NCI-H524 (cell line): ENCODE results near the gene GALNT10.

Experiments used
- DNase-seq, 2 experiments: peaks; one replicate each; lab custom pipeline; 2025; lab: John Stamatoyannopoulos, UW

The GALNT10 gene

DNA sequence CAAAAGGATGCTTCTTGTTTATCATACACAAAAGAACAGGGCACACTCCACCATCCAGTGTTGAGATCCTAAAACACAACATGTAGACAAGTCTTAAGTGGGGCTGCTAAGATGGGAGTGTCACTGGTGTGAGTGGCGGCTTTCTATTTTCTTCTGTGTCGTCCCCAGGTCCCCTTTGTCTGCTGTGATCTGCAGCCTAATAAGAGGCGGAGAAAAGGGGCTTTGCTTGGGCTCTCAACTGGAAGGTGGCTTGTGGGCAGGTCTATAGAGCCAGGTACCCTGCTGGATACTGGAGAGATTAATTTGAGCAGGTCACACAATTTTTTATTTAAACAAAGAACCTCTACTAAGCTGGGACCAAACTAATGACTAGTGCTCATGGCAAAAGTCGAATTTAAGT lies 129.2 kb downstream of the GALNT10 start:
- DNase-seq, result no peak

DNA sequence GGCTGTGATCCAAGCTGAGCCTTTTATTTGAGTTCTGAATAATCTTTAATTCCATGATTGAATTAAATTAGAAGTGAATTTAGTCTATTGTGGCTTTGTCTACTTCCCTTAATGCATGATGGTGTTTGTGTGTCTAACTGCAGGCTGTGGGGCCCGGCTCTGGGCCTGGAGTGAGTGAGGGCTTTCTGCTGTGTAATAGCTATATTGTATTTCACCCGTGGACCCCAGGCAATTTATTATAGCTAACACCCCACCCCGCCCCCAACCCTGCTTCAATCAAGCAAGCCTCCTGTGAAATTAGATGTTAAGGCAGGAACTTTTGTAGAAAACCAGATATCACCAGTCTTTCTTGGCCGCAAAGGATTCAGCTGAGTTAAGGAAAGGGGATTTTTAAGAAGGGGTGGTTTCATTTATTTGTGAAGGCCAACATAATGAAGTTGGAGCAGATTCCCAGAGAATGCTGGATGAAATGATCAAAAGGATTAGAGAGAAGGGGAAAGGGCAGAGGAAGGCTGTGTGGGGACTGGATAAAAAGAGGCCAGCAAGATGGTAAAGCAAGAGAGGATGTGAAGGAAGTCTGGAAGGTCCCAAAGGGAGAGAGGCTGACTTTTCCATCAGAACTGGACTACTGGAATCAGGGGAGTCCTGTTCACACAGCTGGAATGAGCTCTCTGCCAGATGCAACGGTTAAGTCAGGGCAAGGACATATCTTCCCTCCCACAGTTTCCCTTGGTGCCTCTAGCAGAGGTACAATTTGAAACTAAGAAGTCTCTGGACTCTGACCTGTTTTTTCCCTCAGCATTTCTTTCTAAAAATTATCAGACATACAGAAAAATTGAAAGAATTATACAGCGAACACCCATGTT lies 129.9 kb downstream of the GALNT10 start:
- DNase-seq, result no peak

GRCh38 chr5:154321546-154321945 lies 131.0 kb downstream of the GALNT10 start:
- DNase-seq, result no peak

GRCh38 chr5:154324033-154324432 lies 133.5 kb downstream of the GALNT10 start:
- DNase-seq, result no peak

- no peak for DNase-seq
Measured at GRCh38 chr5:154325566-154325965, 135.0 kb downstream of the GALNT10 start.

DNA sequence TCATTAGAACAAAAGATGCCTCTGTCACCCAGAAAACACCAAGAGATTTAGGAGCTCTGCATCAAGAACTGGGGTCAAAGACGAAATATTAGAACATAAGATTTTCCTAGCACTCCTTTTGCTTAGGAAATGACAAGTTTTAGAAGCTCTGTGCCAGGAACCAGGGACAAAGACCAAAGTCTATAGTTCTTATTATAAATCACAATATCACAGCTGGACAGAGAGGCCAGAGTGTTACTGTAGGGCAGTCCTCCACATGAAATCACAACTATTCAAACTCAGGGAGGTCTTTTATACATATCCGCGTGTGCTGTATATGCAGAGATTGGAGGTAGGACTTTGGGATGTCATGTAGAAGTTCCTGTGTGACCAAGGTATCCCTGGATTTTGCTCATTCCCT lies 138.5 kb downstream of the GALNT10 start:
- no peak for DNase-seq

DNA sequence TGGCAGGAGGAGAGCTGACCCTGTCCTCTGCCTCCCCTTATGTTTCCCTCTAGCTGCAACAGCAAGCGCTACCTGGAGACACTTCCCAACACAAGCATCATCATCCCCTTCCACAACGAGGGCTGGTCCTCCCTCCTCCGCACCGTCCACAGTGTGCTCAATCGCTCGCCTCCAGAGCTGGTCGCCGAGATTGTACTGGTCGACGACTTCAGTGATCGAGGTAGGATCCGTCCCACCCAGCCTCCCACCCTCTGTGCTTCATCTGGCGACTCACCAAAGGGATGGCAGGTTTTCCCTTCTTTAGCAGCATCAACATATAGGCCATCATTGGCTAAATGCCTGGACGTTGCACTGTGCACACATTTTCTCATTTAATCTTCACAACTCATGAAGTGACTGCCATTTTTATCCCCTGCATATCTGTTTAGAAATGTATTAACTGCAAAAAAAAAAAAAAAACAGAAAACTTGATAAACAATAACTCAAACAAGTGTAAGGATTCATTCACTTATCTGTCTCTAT lies 139.0 kb downstream of the GALNT10 start:
- DNase-seq, result no peak

DNA sequence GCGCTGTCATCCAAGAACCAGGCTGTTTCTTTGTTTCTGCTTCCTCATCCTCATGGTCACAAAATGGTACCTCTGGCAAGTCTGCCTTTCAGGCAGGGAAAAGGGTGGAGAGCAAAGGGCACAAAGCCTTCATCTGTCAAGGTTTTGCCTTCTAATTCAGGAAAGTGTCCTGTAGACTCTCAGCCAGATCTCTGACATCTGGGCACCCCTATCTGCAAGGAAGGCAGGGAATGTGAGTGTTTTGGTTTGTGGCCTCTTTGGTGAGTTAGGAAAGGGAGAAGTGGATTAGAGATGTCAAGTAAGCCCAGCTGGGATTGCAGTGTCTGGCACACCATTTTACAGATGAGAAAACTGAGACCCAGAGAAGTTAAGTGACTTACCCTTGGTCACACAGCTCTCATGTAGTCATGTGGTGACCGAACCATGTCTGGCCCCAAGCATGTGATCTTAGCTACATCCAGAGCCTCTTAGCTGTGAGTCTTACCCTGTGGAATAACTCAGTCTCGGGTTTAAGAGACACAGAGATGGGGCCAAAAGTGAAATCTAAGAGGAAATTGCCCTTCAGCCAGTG lies 139.6 kb downstream of the GALNT10 start:
- DNase-seq, result no peak

- DNase-seq, result no peak
Measured at GRCh38 chr5:154331232-154331631, 140.7 kb downstream of the GALNT10 start.

DNA sequence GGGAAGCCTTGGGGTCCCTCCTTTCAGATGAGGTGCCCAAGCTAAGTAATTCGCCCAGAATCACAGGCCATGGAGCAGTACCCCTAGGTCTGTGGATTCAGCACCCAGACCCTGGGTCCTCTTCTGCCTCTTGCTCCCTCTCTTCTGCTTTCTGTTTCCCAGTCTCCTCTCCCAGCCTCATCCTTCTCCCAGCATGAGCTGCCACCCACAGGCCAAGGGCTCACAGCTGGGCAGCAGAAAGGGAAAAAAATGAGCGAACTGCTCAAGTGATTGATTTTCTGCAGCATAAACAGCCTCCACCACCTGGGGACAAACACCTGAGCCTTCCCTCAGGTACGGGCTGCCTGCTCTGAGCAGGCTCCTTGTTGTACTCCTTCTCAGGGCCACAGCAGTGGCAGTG lies 141.4 kb downstream of the GALNT10 start:
- no peak for DNase-seq

GRCh38 chr5:154332451-154332850 lies 141.9 kb downstream of the GALNT10 start:
- no peak for DNase-seq

DNA sequence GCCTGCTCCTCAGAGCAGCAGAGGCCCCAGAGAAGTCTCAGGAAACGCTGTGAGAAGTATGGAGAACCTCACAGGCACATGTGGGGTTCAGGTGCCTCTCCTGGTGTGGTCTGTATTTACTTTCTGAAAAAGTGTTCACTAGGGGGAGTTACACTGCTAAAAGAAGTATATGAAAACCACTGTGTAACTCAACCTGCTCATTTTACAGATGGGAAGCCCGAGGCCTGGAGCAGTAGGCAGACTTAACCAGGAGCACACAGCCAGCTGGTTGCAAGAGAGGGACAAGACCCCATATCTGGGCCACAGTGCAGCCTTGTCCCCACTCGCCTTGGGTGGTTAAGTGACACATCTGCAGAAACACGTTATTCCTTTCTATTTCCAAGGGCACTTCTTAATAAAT lies 142.5 kb downstream of the GALNT10 start:
- DNase-seq, result no peak

- DNase-seq, result no peak
Measured at GRCh38 chr5:154334406-154335064, 144.0 kb downstream of the GALNT10 start.

- DNase-seq, result no peak
Measured at GRCh38 chr5:154335065-154335448, 144.5 kb downstream of the GALNT10 start.

DNA sequence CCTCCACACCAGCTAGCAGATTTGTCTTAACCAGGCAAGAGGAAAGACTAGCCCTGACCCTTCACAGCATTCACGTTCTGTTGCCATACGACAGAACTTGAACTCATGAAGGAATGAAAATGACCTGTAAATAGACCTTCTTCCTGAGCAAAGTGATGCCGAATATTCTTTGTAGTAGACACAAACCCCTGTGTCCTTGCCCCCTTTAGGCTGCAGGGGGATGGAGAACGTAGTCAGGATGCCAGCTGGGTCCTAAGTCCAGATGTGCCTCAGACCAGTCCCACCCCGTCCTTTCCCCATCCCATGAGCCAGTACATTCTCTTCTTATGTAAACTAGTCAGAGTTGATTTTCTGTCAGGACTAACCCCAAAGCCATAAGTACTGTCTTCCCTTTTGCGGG lies 151.1 kb downstream of the GALNT10 start:
- DNase-seq, result no peak

DNA sequence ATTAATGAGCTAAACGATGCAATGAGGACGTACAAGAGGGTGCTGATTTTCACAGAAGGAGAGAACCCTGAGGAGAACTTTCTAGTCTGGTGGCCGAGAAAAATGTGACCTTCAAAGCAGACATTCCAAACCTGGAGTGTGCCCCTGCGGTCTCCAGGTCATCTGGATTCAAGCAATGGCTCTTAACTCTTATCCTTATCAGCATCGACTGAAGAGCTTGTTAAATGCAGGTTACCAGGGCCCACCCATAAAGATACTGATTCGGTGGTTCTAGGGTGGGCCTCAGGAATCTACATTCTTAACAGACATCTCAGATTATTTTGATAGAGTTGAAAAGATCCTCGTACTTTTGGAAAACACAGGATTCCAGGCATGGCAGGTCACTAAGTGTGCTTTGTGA lies 151.7 kb downstream of the GALNT10 start:
- DNase-seq, result no peak

DNA sequence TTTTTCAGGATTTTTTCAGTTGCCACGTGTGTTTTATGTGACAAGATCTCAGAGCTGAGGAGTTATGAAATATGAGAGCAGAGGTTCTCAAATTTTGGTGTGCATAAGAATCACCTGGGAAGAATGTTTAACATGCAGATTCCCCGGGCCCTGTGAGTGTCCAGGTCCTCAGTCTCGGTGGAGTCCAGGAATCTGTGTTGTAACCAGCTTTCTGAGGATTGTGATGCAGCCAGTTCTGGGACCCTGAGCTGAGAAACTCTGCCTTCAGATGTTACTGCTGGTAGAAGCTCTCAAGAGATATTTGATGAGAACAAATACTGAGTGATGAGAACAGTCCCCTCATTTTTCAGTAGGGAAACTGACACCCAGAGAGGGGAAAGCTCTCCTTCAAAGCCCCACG lies 152.4 kb downstream of the GALNT10 start:
- DNase-seq, result no peak

DNA sequence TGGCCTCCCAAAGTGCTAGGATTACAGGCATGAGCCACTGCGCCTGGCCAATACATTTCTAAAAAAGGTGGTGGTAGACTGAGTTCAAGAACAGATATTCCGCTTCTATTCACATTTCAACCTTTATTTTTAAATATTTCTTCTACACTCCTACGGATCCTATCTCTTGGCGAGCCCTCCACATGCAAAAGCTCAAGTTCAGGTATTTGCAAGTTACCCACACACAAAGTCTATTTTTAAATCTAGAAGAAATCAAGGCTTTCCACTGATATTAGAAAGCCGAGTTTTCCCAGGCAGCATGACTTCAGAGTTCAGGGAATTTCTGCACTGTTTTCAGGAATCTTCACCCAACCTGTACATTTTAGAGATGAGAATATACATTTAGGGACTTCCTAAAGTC lies 153.9 kb downstream of the GALNT10 start:
- DNase-seq, result no peak

DNA sequence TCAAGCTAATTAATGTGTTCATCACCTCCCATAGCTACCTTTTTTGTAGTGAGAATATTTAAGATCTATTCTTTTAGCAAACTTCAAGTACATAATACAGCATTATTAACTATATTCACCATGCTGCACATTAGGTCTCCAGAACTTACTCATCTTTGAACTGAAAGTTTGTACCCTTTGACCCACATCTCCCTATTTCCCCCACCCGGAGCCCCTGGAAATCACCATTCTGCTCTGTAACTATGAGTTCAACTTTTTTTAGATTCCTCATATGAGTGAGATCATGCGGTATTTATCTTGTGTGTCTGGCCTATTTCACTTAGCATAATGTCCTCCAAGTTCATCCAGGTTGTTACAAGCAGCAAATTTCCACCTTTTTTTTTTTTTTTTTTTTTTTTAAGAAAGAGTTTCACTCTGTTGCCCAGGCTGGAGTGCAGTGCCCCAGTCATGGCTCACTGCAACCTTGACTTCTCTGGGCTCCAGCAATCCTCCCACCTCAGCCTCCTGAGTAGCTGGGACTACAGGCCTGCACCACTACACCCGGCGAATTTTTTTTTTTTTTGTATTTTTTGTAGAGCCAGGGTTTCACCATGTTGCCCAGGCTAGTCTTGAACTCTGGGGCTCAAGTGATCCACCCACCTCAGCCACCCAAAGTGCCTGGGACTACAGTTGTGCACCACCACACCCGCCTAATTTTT lies 154.9 kb downstream of the GALNT10 start:
- DNase-seq, result no peak

DNA sequence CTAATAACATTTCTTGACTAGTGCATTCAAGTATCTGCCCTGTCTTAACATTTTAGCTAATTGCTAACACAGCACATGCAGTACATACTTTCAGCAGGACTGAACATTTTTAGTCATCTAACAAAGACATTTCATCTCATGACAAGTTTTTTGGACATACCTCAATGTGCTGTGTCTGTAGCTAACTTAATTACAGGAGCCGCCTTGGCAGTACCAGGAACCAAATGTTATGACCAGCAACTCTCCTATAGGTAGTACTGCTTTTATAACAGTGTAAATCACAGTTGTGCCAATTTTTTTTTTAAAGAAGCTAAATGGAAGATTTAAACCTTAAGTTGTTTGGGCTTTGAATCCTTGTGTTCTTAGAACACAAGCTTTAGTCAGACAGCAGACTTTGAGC lies 155.9 kb downstream of the GALNT10 start:
- no peak for DNase-seq

GRCh38 chr5:154349626-154350264 lies 159.2 kb downstream of the GALNT10 start:
- DNase-seq, result no peak

DNA sequence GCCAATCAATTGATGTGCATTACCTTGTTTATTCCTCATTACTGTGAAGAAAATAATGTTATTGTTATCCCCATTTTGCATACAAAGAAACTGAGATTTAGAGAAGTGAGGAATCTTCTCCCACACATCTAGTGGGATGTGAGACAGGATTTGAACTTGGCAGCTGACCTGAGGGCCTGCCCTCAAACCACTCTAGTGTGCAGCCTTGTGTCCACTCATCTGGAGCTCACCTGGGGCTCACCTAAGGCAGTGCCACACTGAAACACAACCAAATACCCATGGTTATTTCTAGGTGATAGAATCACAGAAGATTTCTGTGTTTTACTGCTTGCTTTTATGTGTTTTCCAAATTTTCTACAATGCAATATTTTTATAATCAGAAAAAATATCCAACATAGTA lies 160.6 kb downstream of the GALNT10 start:
- no peak for DNase-seq
